ENCODE results near the gene OSBPL2. TPM values are rescaled to one million over a fixed set of nuclear protein-coding genes. Genes with fewer than 3 reads are reported as not detected.
A peak's percentile ranks its signal among the peaks of the same experiment; 100 is the strongest.

OSBPL2 gene
- total and polyA plus RNA-seq, 11 donors = 20.0 to 57.9 (median 38.3) TPM

DNA sequence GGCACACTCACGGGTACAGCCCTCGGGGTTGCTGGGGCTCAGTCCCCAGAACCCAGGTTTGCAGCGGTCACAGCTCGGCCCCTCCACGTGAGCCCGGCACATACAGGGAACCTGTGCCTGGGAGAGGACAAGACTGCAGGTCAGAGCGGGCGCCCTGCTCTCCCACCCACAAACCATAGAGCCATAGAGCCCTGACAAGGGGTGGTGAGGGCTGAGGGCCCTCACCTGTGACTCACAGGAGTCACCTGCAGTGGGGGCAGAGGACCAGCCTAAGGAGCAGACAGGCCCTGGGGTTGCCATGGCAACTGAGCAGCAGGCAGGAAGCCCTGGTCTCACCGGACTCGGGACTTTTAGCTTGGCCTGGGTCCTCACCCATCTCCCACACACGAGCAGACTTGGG lies 98.0 kb downstream of the OSBPL2 start:
- intact Hi-C loops (cut with DNase I) = no loop called here
- Histone ChIP-seq H3K9me3 (peaks cover 0 to 3% (median 0%) of the 10 kb centered on the region in 12 donors), H3K36me3 (peaks cover 0 to 96% (median 89%) of the 10 kb centered on the region in 9 donors), H3K4me3 (no peak overlapping the region), H3K27ac (no peak overlapping the region), H3K27me3 (no peaks in the 10 kb centered on the region), H3K4me1 (peaks cover 0 to 5% (median 0%) of the 10 kb centered on the region in 12 donors)
- peak in 2 of 5 donors; percentile 15 to 20 for DNase-seq
- WGBS, 4 donors = 82 to 87% (median 86%) methylated on average over 9 to 11 of the region's 11 CpGs
- no peak for ATAC-seq
- TF ChIP-seq POLR2A (IDR thresholded peaks at IDR 0.05) = no peak
- TF ChIP-seq, protein P1, sequence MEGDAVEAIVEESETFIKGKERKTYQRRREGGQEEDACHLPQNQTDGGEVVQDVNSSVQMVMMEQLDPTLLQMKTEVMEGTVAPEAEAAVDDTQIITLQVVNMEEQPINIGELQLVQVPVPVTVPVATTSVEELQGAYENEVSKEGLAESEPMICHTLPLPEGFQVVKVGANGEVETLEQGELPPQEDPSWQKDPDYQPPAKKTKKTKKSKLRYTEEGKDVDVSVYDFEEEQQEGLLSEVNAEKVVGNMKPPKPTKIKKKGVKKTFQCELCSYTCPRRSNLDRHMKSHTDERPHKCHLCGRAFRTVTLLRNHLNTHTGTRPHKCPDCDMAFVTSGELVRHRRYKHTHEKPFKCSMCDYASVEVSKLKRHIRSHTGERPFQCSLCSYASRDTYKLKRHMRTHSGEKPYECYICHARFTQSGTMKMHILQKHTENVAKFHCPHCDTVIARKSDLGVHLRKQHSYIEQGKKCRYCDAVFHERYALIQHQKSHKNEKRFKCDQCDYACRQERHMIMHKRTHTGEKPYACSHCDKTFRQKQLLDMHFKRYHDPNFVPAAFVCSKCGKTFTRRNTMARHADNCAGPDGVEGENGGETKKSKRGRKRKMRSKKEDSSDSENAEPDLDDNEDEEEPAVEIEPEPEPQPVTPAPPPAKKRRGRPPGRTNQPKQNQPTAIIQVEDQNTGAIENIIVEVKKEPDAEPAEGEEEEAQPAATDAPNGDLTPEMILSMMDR (IDR thresholded peaks at IDR 0.05) = no peak

DNA sequence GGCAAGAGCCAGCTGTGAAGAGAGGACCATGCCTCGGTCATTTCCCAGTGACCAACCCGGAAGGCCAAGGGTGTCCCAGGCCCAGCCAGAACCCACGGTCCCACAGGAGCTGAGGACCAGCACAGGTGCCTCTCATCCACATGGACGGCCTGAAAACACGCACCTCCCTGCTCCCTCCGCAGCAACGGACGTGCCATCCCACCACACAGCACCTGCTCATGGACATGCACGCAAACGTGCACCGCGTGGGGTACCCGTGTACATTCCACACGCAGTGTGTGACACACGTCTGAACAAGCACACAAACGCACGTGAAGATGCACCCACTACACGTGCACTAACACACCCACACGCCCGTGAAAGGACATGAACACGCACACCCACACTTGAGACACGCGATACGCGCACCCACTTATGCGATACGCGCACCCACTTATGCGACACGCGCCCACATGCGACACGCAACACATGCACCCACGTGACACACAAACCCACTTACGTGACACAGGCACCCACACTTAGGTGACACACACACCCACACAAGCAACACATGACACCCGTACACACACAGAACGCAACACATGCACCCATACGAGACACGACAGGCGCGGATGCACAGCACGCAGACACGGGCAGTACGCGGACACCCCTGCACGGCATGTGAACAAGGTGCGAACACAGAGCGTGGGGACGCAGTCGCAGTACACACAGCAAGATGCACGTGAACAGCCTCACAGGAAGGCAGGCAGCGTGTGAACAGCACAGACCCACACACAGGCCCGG lies 98.6 kb downstream of the OSBPL2 start:
- no peaks in the 10 kb centered on the region for H3K4me1 ChIP-seq
- 93 to 95% (median 94%) methylated on average over 50 to 53 of the region's 53 CpGs for WGBS, 4 donors
- H3K9me3 ChIP-seq = peaks cover 0 to 4% (median 0%) of the 10 kb centered on the region in 12 donors
- H3K4me3 ChIP-seq = no peak overlapping the region
- peak in 2 of 5 donors; percentile 27 to 60 for DNase-seq
- ATAC-seq = no peak
- TF ChIP-seq, protein P1 (IDR thresholded peaks at IDR 0.05) = no peak
- H3K36me3 ChIP-seq = peaks cover 0 to 96% (median 84%) of the 10 kb centered on the region in 9 donors
- H3K27me3 ChIP-seq = no peaks in the 10 kb centered on the region
- intact Hi-C loops (cut with DNase I) = no loop called here
- no peak overlapping the region for H3K27ac ChIP-seq

DNA sequence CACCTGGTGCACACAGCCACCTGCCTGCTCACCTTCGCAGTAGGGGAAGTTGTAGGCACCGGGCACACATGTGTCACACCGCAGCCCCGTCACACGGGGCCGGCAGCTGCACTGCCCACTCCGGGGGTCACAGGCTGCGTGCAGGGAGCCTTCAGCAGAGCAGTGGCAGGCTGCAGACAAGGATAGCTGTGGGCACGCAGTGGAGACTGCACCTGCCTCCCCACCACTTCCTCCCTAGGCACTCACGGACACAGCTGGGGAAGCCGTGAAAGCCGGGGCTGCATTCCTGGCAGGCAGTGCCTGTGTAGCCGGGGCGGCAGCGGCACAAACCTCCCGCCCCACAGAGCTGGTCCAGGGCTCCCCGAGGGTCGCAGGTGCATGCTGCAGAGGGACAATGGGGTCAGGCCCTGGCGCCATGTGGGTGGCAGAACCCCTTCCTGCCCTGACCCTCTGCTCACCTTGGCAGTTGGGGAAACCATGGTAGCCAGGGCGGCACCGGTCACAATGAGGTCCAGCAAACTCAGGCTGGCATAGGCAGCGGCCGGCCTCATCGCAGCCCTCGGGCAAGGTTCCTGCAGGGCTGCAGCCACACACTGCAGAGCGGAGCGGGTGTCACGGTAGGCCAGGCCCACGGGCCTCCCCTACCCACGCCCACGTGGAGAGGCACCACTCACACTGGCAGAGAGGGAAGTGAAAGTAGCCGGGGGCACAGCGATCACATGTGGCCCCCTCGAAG lies 99.4 kb downstream of the OSBPL2 start:
- H3K9me3 ChIP-seq = peaks cover 0 to 4% (median 0%) of the 10 kb centered on the region in 12 donors
- TF ChIP-seq, protein P1 (IDR thresholded peaks at IDR 0.05) = no peak
- TF ChIP-seq POLR2A (IDR thresholded peaks at IDR 0.05) = no peak
- intact Hi-C loops (cut with DNase I) = no loop called here
- 86 to 96% (median 88%) methylated on average over 23 to 34 of the region's 34 CpGs for WGBS, 4 donors
- no peak overlapping the region for H3K4me3 ChIP-seq
- peak in 2 of 5 donors; percentile 17 to 57 for DNase-seq
- H3K36me3 ChIP-seq = peaks cover 0 to 95% (median 77%) of the 10 kb centered on the region in 9 donors
- no peaks in the 10 kb centered on the region for H3K4me1 ChIP-seq
- H3K27me3 ChIP-seq = no peaks in the 10 kb centered on the region
- ATAC-seq = peak in 2 of 4 donors; percentile 6 to 8
- H3K27ac ChIP-seq = no peak overlapping the region

- H3K9me3 ChIP-seq = peaks cover 0 to 4% (median 0%) of the 10 kb centered on the region in 12 donors
- TF ChIP-seq, protein P1 (IDR thresholded peaks at IDR 0.05) = no peak
- TF ChIP-seq POLR2A (IDR thresholded peaks at IDR 0.05) = no peak
- no peaks in the 10 kb centered on the region for H3K27me3 ChIP-seq
- WGBS, 4 donors = 92 to 96% (median 94%) methylated on average over 6 to 16 of the region's 16 CpGs
- no peaks in the 10 kb centered on the region for H3K4me1 ChIP-seq
- peak in 2 of 5 donors; percentile 16 to 40 for DNase-seq
- ATAC-seq = peak in 1 of 4 donors; percentile 3
- no peak overlapping the region for H3K27ac ChIP-seq
- no peak overlapping the region for H3K4me3 ChIP-seq
- H3K36me3 ChIP-seq = peaks cover 0 to 95% (median 77%) of the 10 kb centered on the region in 9 donors
- intact Hi-C loops (cut with DNase I) = no loop called here
These were observed 99.9 kb downstream of the OSBPL2 start for GRCh38 chr20:62338294-62338620.
